ENCODE results near the gene UST. TPM values are rescaled to one million over a fixed set of nuclear protein-coding genes. Genes with fewer than 3 reads are reported as not detected.

Gene UST
- total RNA-seq, 4 donors from 2014 or later: 4.8 to 9.0 (median 7.8) TPM

- Histone ChIP-seq H3K27me3 (no peaks in the 10 kb centered on the region), H3K9me3 (no peaks in the 10 kb centered on the region), H3K27ac (peak overlapping the region in 1 of 4 donors; percentile 67), H3K4me1 (peaks cover 5 to 40% (median 19%) of the 10 kb centered on the region in 4 donors), H3K4me3 (no peak overlapping the region), H3K36me3 (no peaks in the 10 kb centered on the region)
- 45 to 68% methylated on average over 2 of the region's 2 CpGs for WGBS, 2 donors (ENCODE audit: low coverage in 1 of 2)
- in situ Hi-C loops (cut with MboI; ENCODE audit: low pct_ligation_motif_present in 1 of 4, low pct_unique_long_range_greater_than_20kb in 1 of 4, low sequenced_read_pairs in 3 of 4): no loop called here
- TF ChIP-seq CTCF (IDR thresholded peaks at IDR 0.05) (no peak), EP300 (IDR thresholded peaks at IDR 0.05; ENCODE audit: low read depth) (no peak)
- intact Hi-C loops (cut with DNase I; ENCODE audit: low total_unique reads): no loop called here
- DNase-seq: no peak
Observed at GRCh38 chr6:148757944-148758480, 11.2 kb downstream of the UST start.

GRCh38 chr6:148758492-148758891 lies 11.7 kb downstream of the UST start:
- Histone ChIP-seq H3K36me3 (no peaks in the 10 kb centered on the region), H3K4me1 (peaks cover 5 to 40% (median 19%) of the 10 kb centered on the region in 4 donors), H3K27me3 (no peaks in the 10 kb centered on the region), H3K4me3 (no peak overlapping the region), H3K9me3 (no peaks in the 10 kb centered on the region), H3K27ac (peak overlapping the region in 3 of 4 donors; percentile 19 to 67 (median 34))
- TF ChIP-seq POLR2A (IDR thresholded peaks at IDR 0.05) (peak; percentile 23), POLR2AphosphoS5 (IDR thresholded peaks at IDR 0.05) (peak in 2 of 3 donors; percentile 33), EP300 (IDR thresholded peaks at IDR 0.05; ENCODE audit: low read depth) (no peak)
- in situ Hi-C loops (cut with MboI; ENCODE audit: low pct_ligation_motif_present in 1 of 4, low pct_unique_long_range_greater_than_20kb in 1 of 4, low sequenced_read_pairs in 3 of 4) (no loop called here), intact Hi-C loops (cut with DNase I; ENCODE audit: low total_unique reads) (no loop called here)
- peak; percentile 40 for DNase-seq
- 70 to 73% methylated on average over 4 to 6 of the region's 6 CpGs for WGBS, 2 donors (ENCODE audit: low coverage in 1 of 2)

- intact Hi-C loops (cut with DNase I; ENCODE audit: low total_unique reads): no loop called here
- in situ Hi-C loops (cut with MboI; ENCODE audit: low pct_ligation_motif_present in 1 of 4, low pct_unique_long_range_greater_than_20kb in 1 of 4, low sequenced_read_pairs in 3 of 4): no loop called here
- WGBS, 2 donors (ENCODE audit: low coverage in 1 of 2): 57% methylated on average over 1 of the region's 1 CpG; no CpG with 5 or more reads in 1 of the 2 donors
Observed at GRCh38 chr6:148760258-148760534, 13.4 kb downstream of the UST start.

GRCh38 chr6:148760568-148761526 lies 14.0 kb downstream of the UST start:
- intact Hi-C loops (cut with DNase I; ENCODE audit: low total_unique reads): no loop called here
- Histone ChIP-seq H3K4me3 (peak overlapping the region in 2 of 4 donors; percentile 6 to 26), H3K27me3 (no peaks in the 10 kb centered on the region), H3K9me3 (no peaks in the 10 kb centered on the region), H3K36me3 (no peaks in the 10 kb centered on the region), H3K4me1 (peaks cover 5 to 40% (median 19%) of the 10 kb centered on the region in 4 donors), H3K27ac (peak overlapping the region; percentile 77 to 85 (median 78))
- in situ Hi-C loops (cut with MboI; ENCODE audit: low pct_ligation_motif_present in 1 of 4, low pct_unique_long_range_greater_than_20kb in 1 of 4, low sequenced_read_pairs in 3 of 4): no loop called here
- DNase-seq: peak; percentile 51
- TF ChIP-seq CTCF (IDR thresholded peaks at IDR 0.05) (no peak), EP300 (IDR thresholded peaks at IDR 0.05; ENCODE audit: low read depth) (no peak), POLR2A (IDR thresholded peaks at IDR 0.05) (peak; percentile 14), POLR2AphosphoS5 (IDR thresholded peaks at IDR 0.05) (peak in 2 of 3 donors; percentile 21 to 41)
- WGBS, 2 donors (ENCODE audit: low coverage in 1 of 2): 39 to 42% methylated on average over 7 to 14 of the region's 14 CpGs

More at GRCh38 chr6:148760258-148760534, 13.4 kb downstream of the UST start:
- H3K4me1 ChIP-seq: peaks cover 5 to 40% (median 19%) of the 10 kb centered on the region in 4 donors
- H3K9me3 ChIP-seq: no peaks in the 10 kb centered on the region
- no peaks in the 10 kb centered on the region for H3K36me3 ChIP-seq
- H3K27ac ChIP-seq: peak overlapping the region; percentile 77 to 85 (median 78)
- no peak for DNase-seq
- H3K4me3 ChIP-seq: no peak overlapping the region
- no peaks in the 10 kb centered on the region for H3K27me3 ChIP-seq
- TF ChIP-seq POLR2A (IDR thresholded peaks at IDR 0.05) (no peak), EP300 (IDR thresholded peaks at IDR 0.05; ENCODE audit: low read depth) (no peak), CTCF (IDR thresholded peaks at IDR 0.05) (no peak), POLR2AphosphoS5 (IDR thresholded peaks at IDR 0.05) (no peak)
